Fibroblast of the aortic adventitia (primary cell): ENCODE results near the gene CCDC200. TPM values are rescaled to one million over a fixed set of nuclear protein-coding genes. Genes with fewer than 3 reads are reported as not detected.

Experiments used
- DNase-seq: peaks from one replicate; pipeline ENCODE4 v3.0.0-alpha.2; 2010; ENCODE audit warnings: low read depth
- H3K4me3 ChIP-seq: 2 replicates; pipeline ENCODE4 v1.5.1; 2011; ENCODE audit warnings: low read depth, mild to moderate bottlenecking, control low read depth, low read length, moderate library complexity
- total RNA-seq: library from RNA; depleted of rRNA; stranded (reverse); fragments of >200 nt; gene quantifications from 2 replicates; pipeline ENCODE4 v1.2.3, GENCODE V29; 2012; ENCODE audit warnings: low replicate concordance
- TF ChIP-seq, protein P1 (sequence below): IDR thresholded peaks from 2 replicates; pipeline ENCODE4 v1.5.1; 2011; ENCODE audit warnings: mild to moderate bottlenecking, low read length, control low read depth, inconsistent platforms; ENCODE audit not compliant: insufficient read depth

Gene CCDC200
- total RNA-seq, 1 donor: not detected

DNA sequence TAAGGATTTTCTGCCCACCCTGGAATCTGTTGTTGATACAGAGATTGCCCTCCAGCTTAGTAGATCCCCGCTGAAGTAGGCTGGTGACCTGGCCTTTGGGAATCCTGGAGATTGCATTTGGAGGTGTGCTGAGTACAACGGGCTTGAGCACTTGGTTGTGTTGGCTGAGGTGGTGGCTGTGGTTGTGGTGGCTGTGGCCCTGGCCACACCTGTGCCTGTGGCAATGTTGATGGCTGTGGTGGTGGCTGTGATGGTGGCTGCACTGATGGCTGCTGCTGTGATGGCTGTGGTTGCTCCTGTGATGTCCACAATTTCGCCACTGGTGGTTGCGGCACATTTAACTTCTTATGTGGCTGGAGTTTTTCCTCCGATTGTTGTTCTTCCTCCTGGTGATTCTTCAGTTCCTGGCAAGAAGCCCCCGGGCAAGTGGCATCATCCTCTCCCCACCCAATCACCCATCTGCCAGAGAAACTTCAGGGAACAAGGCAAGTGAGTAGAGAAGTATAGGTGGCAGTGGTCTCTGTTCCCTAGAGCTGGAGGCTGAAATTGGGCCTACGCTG, 4.2 kb downstream of the CCDC200 start:
- TF ChIP-seq, protein P1, sequence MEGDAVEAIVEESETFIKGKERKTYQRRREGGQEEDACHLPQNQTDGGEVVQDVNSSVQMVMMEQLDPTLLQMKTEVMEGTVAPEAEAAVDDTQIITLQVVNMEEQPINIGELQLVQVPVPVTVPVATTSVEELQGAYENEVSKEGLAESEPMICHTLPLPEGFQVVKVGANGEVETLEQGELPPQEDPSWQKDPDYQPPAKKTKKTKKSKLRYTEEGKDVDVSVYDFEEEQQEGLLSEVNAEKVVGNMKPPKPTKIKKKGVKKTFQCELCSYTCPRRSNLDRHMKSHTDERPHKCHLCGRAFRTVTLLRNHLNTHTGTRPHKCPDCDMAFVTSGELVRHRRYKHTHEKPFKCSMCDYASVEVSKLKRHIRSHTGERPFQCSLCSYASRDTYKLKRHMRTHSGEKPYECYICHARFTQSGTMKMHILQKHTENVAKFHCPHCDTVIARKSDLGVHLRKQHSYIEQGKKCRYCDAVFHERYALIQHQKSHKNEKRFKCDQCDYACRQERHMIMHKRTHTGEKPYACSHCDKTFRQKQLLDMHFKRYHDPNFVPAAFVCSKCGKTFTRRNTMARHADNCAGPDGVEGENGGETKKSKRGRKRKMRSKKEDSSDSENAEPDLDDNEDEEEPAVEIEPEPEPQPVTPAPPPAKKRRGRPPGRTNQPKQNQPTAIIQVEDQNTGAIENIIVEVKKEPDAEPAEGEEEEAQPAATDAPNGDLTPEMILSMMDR: no peak

DNA sequence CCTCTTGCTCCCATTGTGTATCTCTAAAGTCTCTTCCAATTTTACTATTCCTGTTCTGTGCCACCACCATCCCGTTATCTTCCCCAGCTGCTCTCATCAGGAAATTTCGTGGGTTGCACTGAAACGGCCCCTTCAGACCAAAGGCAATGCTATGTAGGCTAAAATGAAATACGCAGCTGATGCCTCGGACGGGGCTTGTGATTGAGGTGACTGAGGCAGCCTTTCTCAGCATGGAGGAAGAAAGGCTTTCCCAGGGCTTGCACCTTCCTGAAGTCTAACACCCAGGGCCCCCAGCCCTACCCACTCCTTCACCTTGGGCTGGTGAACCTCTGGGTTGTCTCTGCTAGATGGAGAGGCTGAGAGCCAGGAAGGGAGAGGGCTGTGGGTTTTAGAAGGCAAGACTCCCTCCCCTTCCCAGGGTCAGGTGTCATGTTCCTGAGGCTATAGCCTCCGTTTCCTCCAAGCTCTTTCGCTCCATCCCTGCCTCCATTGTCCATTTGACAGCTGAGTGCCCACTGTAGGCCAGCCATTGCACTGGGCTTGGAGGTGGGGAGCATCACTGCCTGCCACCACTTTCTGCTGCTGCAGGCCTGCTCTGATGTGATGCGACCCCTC, 7.8 kb downstream of the CCDC200 start:
- no peak for DNase-seq
- no peak overlapping the region for H3K4me3 ChIP-seq
- TF ChIP-seq, protein P1: no peak

More for the DNA sequence above, 4.2 kb downstream of the CCDC200 start:
- DNase-seq: no peak
- H3K4me3 ChIP-seq: no peak overlapping the region

DNA sequence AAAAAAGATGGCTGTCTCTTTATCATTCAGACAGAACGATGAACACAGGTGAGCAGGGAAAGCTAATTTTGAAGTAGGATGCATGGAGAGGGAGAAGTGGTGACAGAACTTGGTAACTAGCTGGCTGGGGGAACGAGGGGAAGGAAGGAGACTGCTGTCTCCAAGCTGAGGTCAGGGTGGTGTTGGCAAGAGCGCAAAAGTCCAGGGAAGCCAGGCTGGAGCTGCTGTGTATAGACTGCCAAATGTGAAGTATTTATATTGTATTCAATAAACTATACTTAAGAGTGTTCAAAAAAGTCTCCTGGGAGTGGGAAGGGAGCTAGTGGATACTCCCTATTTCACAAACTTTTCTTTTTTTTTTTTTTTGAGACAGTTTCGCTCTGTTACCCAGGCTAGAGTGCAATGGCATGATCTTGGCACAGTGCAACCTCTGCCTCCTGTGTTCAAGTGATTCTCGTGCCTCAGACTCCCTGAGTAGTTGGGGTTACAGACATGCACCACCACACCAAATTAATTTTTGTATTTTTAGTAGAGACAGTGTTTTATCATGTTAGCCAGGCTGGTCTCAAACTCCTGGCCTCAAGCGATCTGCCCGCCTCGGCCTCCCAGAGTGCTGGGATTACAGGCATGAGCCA, 8.6 kb downstream of the CCDC200 start:
- no peak for DNase-seq
- TF ChIP-seq, protein P1: no peak
- no peak overlapping the region for H3K4me3 ChIP-seq

DNA sequence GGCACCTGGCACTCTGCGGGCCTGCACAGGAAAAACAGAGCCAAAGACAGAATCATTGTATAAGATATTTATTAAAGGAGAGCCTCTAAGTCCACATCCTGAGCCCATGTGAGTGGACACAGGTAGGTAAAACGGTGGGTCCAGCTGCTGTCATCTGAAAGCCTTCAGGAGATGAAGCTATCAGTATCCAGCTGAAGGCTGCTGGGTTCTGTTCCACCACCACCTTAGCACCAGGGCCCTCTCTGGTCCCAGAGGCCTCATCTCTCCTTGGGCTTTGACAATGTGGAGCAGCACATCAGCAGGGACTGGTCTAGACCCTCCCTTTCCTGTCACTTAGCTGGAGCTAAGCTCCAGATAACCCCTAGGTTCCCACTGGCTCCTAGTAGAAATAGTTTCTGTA, 9.4 kb downstream of the CCDC200 start:
- no peak overlapping the region for H3K4me3 ChIP-seq
- no peak for DNase-seq
- TF ChIP-seq, protein P1: no peak

DNA sequence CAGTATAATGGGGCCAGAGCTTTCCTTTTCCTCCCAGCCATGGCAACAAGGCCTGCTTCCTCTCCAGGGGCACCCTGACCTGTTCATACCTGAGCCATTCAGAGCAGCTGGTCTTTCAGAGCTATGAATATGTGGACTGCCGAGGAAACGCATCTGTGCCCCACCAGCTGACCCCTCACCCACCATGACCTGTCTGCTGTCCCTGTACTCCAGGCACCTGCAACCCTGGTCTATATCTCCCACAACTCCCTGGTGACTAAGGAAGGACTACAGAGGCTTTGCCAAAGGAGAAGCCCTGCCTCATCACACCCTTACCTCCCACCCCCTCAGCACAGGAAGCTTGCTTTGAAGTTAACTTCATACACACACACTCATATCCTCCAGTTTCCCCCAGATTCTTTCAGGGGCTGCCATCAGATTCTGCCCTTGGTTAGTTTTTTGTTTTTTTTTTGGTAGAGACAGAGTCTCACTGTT, 10.8 kb downstream of the CCDC200 start:
- no peak overlapping the region for H3K4me3 ChIP-seq
- no peak for DNase-seq
- TF ChIP-seq, protein P1: no peak

DNA sequence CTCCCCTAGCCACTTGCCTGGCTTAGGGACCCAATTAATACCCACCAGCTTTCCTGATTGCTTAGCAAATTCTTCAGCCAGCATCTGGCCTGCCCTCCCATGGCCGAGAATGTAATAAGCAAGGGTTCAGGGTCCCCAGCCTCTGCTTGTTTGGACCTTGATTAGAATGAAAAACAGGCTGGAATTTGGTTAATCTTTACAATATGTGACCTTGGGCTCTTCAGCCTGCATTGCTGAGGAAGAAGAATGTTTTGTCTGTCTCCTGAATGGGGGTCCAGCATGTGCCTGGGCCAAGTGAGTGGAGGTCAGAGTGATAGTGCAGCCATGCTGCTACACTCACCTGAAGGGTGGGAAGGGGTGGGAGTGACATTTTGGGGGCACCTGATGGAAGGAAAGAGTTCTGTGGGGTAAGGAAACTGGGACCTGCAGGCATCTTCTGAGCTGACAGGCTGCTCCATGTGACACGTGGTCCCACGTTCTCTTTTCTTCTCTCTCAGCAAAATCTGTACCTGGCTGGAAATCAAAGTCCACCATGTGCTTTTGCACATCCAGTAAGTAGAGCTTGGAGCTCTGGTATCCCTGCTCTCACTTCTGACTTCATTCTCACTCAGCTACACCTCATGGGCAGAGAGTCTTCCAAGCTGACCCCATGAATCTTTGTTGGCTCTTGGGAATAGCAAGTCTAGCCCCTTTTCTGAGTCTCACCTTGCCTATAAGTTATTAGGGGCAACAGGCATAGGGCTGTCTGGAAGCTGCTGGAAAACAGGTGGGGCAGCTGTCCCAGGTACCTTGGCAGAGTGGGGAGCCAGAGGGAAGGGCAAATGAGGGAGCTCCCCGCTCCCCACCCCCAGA, 11.4 kb downstream of the CCDC200 start:
- TF ChIP-seq, protein P1: no peak
- no peak for DNase-seq
- no peak overlapping the region for H3K4me3 ChIP-seq
